Stimulated activated CD4-positive, alpha-beta T cell treated with anti-CD3 and anti-CD28 coated beads, Interleukin-15, amount 100 ng/mL, for 1 hour (primary cell): ENCODE measurements around the gene ZNF101.

Source experiments
- DNase-seq, 2 donors: peaks; one replicate each; pipeline ENCODE4 v3.0.0-alpha.2; 2020; ENCODE audit warnings: low read depth in 1 of 2, low spot score in 1 of 2

The ZNF101 gene

GRCh38 chr19:19668230-19669012 lies at the start of gene ZNF101:
Gene ZNF101 (plus strand): TSS chr19:19668839. CDS start chr19:19668964, 125 bp downstream.
- DNase-seq, result peak; percentile 88

GRCh38 chr19:19619181-19619848 lies 49.3 kb upstream of the ZNF101 start:
- DNase-seq, result no peak

- no peak for DNase-seq
These were observed 48.8 kb upstream of the ZNF101 start for GRCh38 chr19:19619849-19620210.

GRCh38 chr19:19623383-19623782 lies 45.3 kb upstream of the ZNF101 start:
- no peak for DNase-seq

GRCh38 chr19:19624032-19624570 lies 44.5 kb upstream of the ZNF101 start:
- no peak for DNase-seq

- DNase-seq, result no peak
These were observed 41.8 kb upstream of the ZNF101 start for GRCh38 chr19:19626516-19627472.

- peak; percentile 64 to 73 for DNase-seq
These were observed 40.8 kb upstream of the ZNF101 start, which contains the start of gene LPAR2 for GRCh38 chr19:19627621-19628500. Gene LPAR2 (minus strand): TSS chr19:19628220. CDS start chr19:19627275, 945 bp downstream.

GRCh38 chr19:19628501-19629134 lies 40.0 kb upstream of the ZNF101 start:
- DNase-seq, result peak in 1 of 2 donors; percentile 37

- no peak for DNase-seq
These were observed 38.6 kb upstream of the ZNF101 start for GRCh38 chr19:19630062-19630414.

GRCh38 chr19:19630426-19630825 lies 38.2 kb upstream of the ZNF101 start:
- DNase-seq, result no peak

- DNase-seq, result no peak
These were observed 37.3 kb upstream of the ZNF101 start for GRCh38 chr19:19631346-19631745.

- no peak for DNase-seq
These were observed 36.0 kb upstream of the ZNF101 start for GRCh38 chr19:19632661-19633060.

- DNase-seq, result no peak
These were observed 34.7 kb upstream of the ZNF101 start for GRCh38 chr19:19633711-19634515.

- no peak for DNase-seq
These were observed 33.9 kb upstream of the ZNF101 start for GRCh38 chr19:19634516-19635312.

GRCh38 chr19:19635313-19635702 lies 33.3 kb upstream of the ZNF101 start:
- DNase-seq, result no peak

GRCh38 chr19:19636573-19637185 lies 32.0 kb upstream of the ZNF101 start:
- no peak for DNase-seq

GRCh38 chr19:19637186-19637522 lies 31.5 kb upstream of the ZNF101 start:
- DNase-seq, result no peak
